SK-N-SH (cell line): ENCODE data around the gene ISOC2. TPM values are rescaled to one million over a fixed set of nuclear protein-coding genes. Genes with fewer than 3 reads are reported as not detected.

Experiments
- CTCF ChIA-PET: fragments of 300-600, 350-600 bp; formaldehyde crosslinking; extraction: SDS; loops from one replicate; lab custom pipeline; 2021; lab: Yijun Ruan, JAX
- POLR2A ChIA-PET: fragments of 350-600 bp; sonication (Branson Sonifier 250); formaldehyde crosslinking; extraction: SDS; loops from one replicate; lab custom pipeline; 2020; ENCODE audit warnings: antibody characterized with exemption, inconsistent platforms; lab: Yijun Ruan, JAX
- DNase-seq: peaks from one replicate; pipeline ENCODE4 v3.0.0; 2012
- H2AFZ ChIP-seq: fragments of 200-600 bp; sonication (generic); 2 replicates; pipeline ENCODE4 v1.8.1; 2016; ENCODE audit warnings: antibody characterized with exemption, mild to moderate bottlenecking, low read depth
- H3F3A ChIP-seq: fragments of 200-600 bp; sonication (generic); replicated peaks from 2 replicates; pipeline ENCODE3; 2016; ENCODE audit warnings: antibody characterized with exemption, mild to moderate bottlenecking; ENCODE audit not compliant: insufficient read depth
- H3K27ac ChIP-seq, 2 experiments: fragments of 200-500 bp in 1 of 2; fragments of 200-600 bp in 1 of 2; sonication (Bioruptor generic) in 1 of 2; sonication (generic), shearing (Covaris generic) in 1 of 2; 2 replicates each; pipeline versions ENCODE4 v1.5.1 to v1.6.1; 2014 to 2016; ENCODE audit warnings: low read depth in 2 of 2, inconsistent platforms in 1 of 2, low read length in 1 of 2, mild to moderate bottlenecking in 1 of 2, mixed read lengths in 1 of 2
- H3K27me3 ChIP-seq: fragments of 200-600 bp; sonication (generic), shearing (Covaris generic); 2 replicates; pipeline ENCODE4 v1.6.1; 2016; ENCODE audit warnings: mixed run types; ENCODE audit not compliant: insufficient read depth
- H3K36me3 ChIP-seq, 2 experiments: fragments of 200-500 bp in 1 of 2; fragments of 200-600 bp in 1 of 2; sonication (Bioruptor generic) in 1 of 2; sonication (generic) in 1 of 2; replicated peaks in 1 of 2; 2 replicates each; pipeline versions ENCODE3 to v1.5.1; 2014 to 2016; ENCODE audit warnings: low read length in 1 of 2, mild to moderate bottlenecking in 1 of 2; ENCODE audit not compliant: insufficient read depth in 2 of 2, control insufficient read depth in 1 of 2
- H3K4me1 ChIP-seq, 2 experiments: fragments of 200-500 bp in 1 of 2; fragments of 200-600 bp in 1 of 2; sonication (Bioruptor generic) in 1 of 2; sonication (generic), shearing (Covaris generic) in 1 of 2; 2 replicates each; pipeline versions ENCODE4 v1.5.1 to v1.6.1; 2014 to 2016; ENCODE audit warnings: low read depth in 1 of 2, low read length in 1 of 2, mixed run types in 1 of 2; ENCODE audit not compliant: insufficient read depth in 2 of 2, control insufficient read depth in 1 of 2
- H3K4me2 ChIP-seq: fragments of 200-600 bp; sonication (generic), shearing (Covaris generic); 2 replicates; pipeline ENCODE4 v1.6.1; 2017; ENCODE audit warnings: mixed run types
- H3K4me3 ChIP-seq, 2 experiments: fragments of 200-500 bp in 1 of 2; fragments of 200-600 bp in 1 of 2; sonication (Bioruptor generic) in 1 of 2; sonication (generic), shearing (Covaris generic) in 1 of 2; 2 replicates each; pipeline versions ENCODE4 v1.5.1 to v1.8.1; 2014 to 2016; ENCODE audit warnings: low read depth in 2 of 2, inconsistent platforms in 1 of 2, low read length in 1 of 2, mild to moderate bottlenecking in 1 of 2, mixed read lengths in 1 of 2, moderate library complexity in 1 of 2
- H3K79me2 ChIP-seq: fragments of 200-600 bp; sonication (generic); 2 replicates; pipeline ENCODE4 v1.8.1; 2017; ENCODE audit warnings: mild to moderate bottlenecking; ENCODE audit not compliant: insufficient read depth
- H3K9ac ChIP-seq: fragments of 200-600 bp; sonication (generic); 2 replicates; pipeline ENCODE4 v1.6.1; 2017; ENCODE audit warnings: mixed run types
- H3K9me2 ChIP-seq: fragments of 200-600 bp; sonication (generic); 2 replicates; pipeline ENCODE4 v1.6.1; 2017; ENCODE audit warnings: mixed run types
- H3K9me3 ChIP-seq: fragments of 200-600 bp; sonication (generic); 2 replicates; pipeline ENCODE4 v1.6.1; 2017; ENCODE audit warnings: mixed run types, mild to moderate bottlenecking, moderate library complexity
- H4K20me1 ChIP-seq: fragments of 200-600 bp; sonication (generic); 2 replicates; pipeline ENCODE4 v1.6.1; 2017; ENCODE audit warnings: mild to moderate bottlenecking, mixed run types; ENCODE audit not compliant: insufficient read depth
- CHD2 ChIP-seq: fragments of 150-350 bp; IDR thresholded peaks from 2 replicates; pipeline ENCODE4 v1.6.1; 2018; ENCODE audit warnings: low read length; ENCODE audit not compliant: partially characterized antibody
- ELF1 ChIP-seq: IDR thresholded peaks from 2 replicates; pipeline ENCODE4 v1.4.0; 2012
- FOSL2 ChIP-seq: IDR thresholded peaks from 2 replicates; pipeline ENCODE4 v1.4.0; 2012; ENCODE audit warnings: low read depth, mild to moderate bottlenecking, moderate library complexity, borderline replicate concordance
- MXI1 ChIP-seq: IDR thresholded peaks from 2 replicates; pipeline ENCODE4 v1.6.1; 2012; ENCODE audit warnings: mild to moderate bottlenecking, low read depth, low read length, improper control_type of control experiment
- NRF1 ChIP-seq: IDR thresholded peaks from 2 replicates; pipeline ENCODE4 v1.6.1; 2012; ENCODE audit warnings: low read depth, mild to moderate bottlenecking, low read length
- RAD21 ChIP-seq: IDR thresholded peaks from 2 replicates; pipeline ENCODE4 v1.6.1; 2012; ENCODE audit warnings: mild to moderate bottlenecking, low read length
- RCOR1 ChIP-seq: fragments of 150-350 bp; IDR thresholded peaks from 2 replicates; pipeline ENCODE4 v1.6.1; 2017; ENCODE audit warnings: antibody characterized with exemption, low read length
- RFX5 ChIP-seq: IDR thresholded peaks from 2 replicates; pipeline ENCODE4 v1.6.1; 2012; ENCODE audit warnings: mild to moderate bottlenecking, improper control_type of control experiment, low read length
- RXRA ChIP-seq: IDR thresholded peaks from 2 replicates; pipeline ENCODE4 v1.4.0; 2012; ENCODE audit warnings: low read depth, mild to moderate bottlenecking, borderline replicate concordance
- SMC3 ChIP-seq: IDR thresholded peaks from 2 replicates; pipeline ENCODE4 v1.6.1; 2012; ENCODE audit warnings: low read depth, low read length, improper control_type of control experiment
- TAF1 ChIP-seq: IDR thresholded peaks from 2 replicates; pipeline ENCODE4 v1.6.1; 2012; ENCODE audit warnings: low read depth, mild to moderate bottlenecking, low read length, moderate library complexity, borderline replicate concordance
- TCF12 ChIP-seq: IDR thresholded peaks from 2 replicates; pipeline ENCODE4 v1.4.0; 2012
- TEAD4 ChIP-seq: IDR thresholded peaks from 2 replicates; pipeline ENCODE4 v1.4.0; 2012; ENCODE audit warnings: mild to moderate bottlenecking, borderline replicate concordance; ENCODE audit not compliant: insufficient read depth
- YY1 ChIP-seq: IDR thresholded peaks from 2 replicates; pipeline ENCODE4 v1.4.0; 2012; ENCODE audit warnings: low read depth, mild to moderate bottlenecking
- WGBS: methylation state at CpG from one replicate; pipeline ENCODE4 v1.1.6; 2017; ENCODE audit warnings: low lambda C conversion rate; 5-methylcytosine and 5-hydroxymethylcytosine counted together
- polyA plus RNA-seq, 3 experiments: library from polyadenylated mRNA; depleted of rRNA; stranded (reverse); fragments of >200 nt; gene quantifications; 2 replicates each; pipeline ENCODE4 v1.2.3, GENCODE V29; 2012
- TF ChIP-seq, protein P1 (sequence below): IDR thresholded peaks from 2 replicates; pipeline ENCODE4 v1.4.0; 2012; ENCODE audit warnings: low read depth
- TF ChIP-seq, protein P2 (sequence below): fragments of 200-600 bp; sonication (generic); IDR thresholded peaks from 2 replicates; pipeline ENCODE4 v1.6.1; 2017; ENCODE audit warnings: antibody characterized with exemption, mild to moderate bottlenecking, moderate library complexity
- TF ChIP-seq, protein P3 (sequence below): IDR thresholded peaks from 2 replicates; pipeline ENCODE4; 2012

ISOC2 gene
- polyA plus RNA-seq, 1 of the 3 experiments (the other 2 are of a cell fraction) = 65.4 TPM

DNA sequence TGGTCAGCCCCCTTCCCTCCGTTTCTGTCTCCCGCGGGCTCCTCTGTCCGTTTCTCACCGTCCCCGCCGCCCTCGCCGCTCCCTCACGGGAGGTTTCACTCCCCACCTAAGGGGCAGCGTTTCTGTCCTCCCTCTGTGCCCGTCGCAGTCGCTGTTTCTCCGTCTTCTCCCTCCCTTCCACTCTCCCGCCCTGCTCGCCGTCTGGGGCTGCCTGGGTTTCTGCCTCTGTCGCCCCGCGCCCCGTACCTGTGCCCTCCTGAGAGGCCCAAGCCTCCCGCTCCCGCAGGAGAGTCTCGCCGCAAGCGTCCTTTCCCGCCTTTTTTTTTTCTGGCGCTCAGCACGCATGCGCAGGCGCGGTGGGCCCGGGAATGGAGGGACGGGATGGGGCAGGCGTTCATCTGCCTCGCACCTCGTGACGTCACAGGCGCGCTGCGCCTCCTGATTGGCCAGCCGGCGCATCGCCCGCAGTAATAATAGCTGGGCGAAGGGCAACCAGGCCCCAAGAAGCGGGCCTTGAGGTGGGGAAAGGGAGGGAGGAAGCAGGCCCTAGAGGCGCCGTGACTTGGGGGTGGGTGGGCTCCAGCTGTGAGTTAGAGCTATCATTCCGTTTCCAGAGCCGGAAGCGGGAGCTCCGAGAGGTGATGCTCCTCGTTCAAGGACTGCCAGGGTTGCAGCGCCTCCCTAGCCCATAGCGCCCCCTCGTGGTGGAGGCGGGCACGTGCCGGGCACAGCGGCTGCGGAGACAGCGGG is 42.2 kb upstream of the ISOC2 start:
- H3K79me2 ChIP-seq = no peaks in the 10 kb centered on the region
- TF ChIP-seq MXI1 = no peak; the same call in 1 of the 2 replicates
- no peak for TF ChIP-seq TAF1
- peak; percentile 93 for TF ChIP-seq RAD21
- peak; percentile 64 for TF ChIP-seq CHD2
- no peak for TF ChIP-seq TCF12
- TF ChIP-seq TEAD4 = no peak
- TF ChIP-seq, protein P1, sequence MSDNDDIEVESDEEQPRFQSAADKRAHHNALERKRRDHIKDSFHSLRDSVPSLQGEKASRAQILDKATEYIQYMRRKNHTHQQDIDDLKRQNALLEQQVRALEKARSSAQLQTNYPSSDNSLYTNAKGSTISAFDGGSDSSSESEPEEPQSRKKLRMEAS = peak; percentile 99
- peak; percentile 99 for TF ChIP-seq RFX5
- TF ChIP-seq, protein P2, sequence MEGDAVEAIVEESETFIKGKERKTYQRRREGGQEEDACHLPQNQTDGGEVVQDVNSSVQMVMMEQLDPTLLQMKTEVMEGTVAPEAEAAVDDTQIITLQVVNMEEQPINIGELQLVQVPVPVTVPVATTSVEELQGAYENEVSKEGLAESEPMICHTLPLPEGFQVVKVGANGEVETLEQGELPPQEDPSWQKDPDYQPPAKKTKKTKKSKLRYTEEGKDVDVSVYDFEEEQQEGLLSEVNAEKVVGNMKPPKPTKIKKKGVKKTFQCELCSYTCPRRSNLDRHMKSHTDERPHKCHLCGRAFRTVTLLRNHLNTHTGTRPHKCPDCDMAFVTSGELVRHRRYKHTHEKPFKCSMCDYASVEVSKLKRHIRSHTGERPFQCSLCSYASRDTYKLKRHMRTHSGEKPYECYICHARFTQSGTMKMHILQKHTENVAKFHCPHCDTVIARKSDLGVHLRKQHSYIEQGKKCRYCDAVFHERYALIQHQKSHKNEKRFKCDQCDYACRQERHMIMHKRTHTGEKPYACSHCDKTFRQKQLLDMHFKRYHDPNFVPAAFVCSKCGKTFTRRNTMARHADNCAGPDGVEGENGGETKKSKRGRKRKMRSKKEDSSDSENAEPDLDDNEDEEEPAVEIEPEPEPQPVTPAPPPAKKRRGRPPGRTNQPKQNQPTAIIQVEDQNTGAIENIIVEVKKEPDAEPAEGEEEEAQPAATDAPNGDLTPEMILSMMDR = peak; percentile 96
- TF ChIP-seq YY1 = no peak
- peak; percentile 84 for TF ChIP-seq SMC3
- TF ChIP-seq NRF1 = peak; percentile 84
- no peak for TF ChIP-seq FOSL2
- TF ChIP-seq, protein P3, sequence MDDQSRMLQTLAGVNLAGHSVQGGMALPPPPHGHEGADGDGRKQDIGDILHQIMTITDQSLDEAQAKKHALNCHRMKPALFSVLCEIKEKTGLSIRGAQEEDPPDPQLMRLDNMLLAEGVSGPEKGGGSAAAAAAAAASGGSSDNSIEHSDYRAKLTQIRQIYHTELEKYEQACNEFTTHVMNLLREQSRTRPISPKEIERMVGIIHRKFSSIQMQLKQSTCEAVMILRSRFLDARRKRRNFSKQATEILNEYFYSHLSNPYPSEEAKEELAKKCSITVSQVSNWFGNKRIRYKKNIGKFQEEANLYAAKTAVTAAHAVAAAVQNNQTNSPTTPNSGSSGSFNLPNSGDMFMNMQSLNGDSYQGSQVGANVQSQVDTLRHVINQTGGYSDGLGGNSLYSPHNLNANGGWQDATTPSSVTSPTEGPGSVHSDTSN = no peak
- TF ChIP-seq ELF1 = peak; percentile 50; the same call in 1 of the 2 replicates
- no peak for TF ChIP-seq RXRA
- TF ChIP-seq RCOR1 = peak; percentile 28
- 41% methylated on average over 36 of the region's 64 CpGs for WGBS
- peak overlapping the region; percentile 29; the same call in 1 of the 2 replicates for H3K9ac ChIP-seq
- peaks cover 5% of the 10 kb centered on the region for H3F3A ChIP-seq
- no peaks in the 10 kb centered on the region for H3K9me2 ChIP-seq
- peak overlapping the region in 1 of 2 experiments; percentile 71; a peak in 1 of 4 replicates for H3K27ac ChIP-seq
- H3K4me1 ChIP-seq = peaks cover 0 to 6% of the 10 kb centered on the region in 2 experiments; a peak in 1 of 4 replicates
- peak overlapping the region; percentile 70; the same call in 1 of the 2 replicates for H3K4me2 ChIP-seq
- H3K4me3 ChIP-seq = peak overlapping the region; percentile 49 to 62
- DNase-seq = peak; percentile 99
- CTCF ChIA-PET = interaction anchor here (0.6 to 3.8 kb wide), 52 partner anchors 10 to 774 kb away, joined by 3 to 162 read pairs (median 4); partner anchors contain the start of genes NAT14, SBK3, SSC5D and U2AF2
- no peaks in the 10 kb centered on the region for H3K36me3 ChIP-seq
- no peaks in the 10 kb centered on the region for H3K27me3 ChIP-seq
- H4K20me1 ChIP-seq = no peaks in the 10 kb centered on the region
- POLR2A ChIA-PET = interaction anchor here (0.7 to 1.7 kb wide), 7 partner anchors 12 to 96 kb away, joined by 3 to 12 read pairs (median 8); partner anchors contain the start of genes NAT14, UBE2S and ZNF628
- no peaks in the 10 kb centered on the region for H3K9me3 ChIP-seq
- H2AFZ ChIP-seq = peak overlapping the region; percentile 75; the same call in 1 of the 2 replicates
